WI38 (cell line): ENCODE measurements around the gene CCNB2.
A peak's percentile ranks its signal among the peaks of the same experiment; 100 is the strongest.

ENCODE experiments used
- H3K4me3 ChIP-seq: 2 replicates; pipeline ENCODE4 v1.5.1; 2011; ENCODE audit warnings: low read depth, mild to moderate bottlenecking, control low read depth, low read length
- CTCF ChIP-seq: IDR thresholded peaks from 2 replicates; pipeline ENCODE4 v1.5.1; 2012; ENCODE audit warnings: low read depth, mild to moderate bottlenecking, control low read depth, low read length

The CCNB2 gene

GRCh38 chr15:59094077-59094476, 10.9 kb upstream of the CCNB2 start:
- no peak for TF ChIP-seq CTCF
- no peak overlapping the region for H3K4me3 ChIP-seq

GRCh38 chr15:59096429-59096828, 8.5 kb upstream of the CCNB2 start:
- TF ChIP-seq CTCF: no peak

GRCh38 chr15:59099162-59099685, 5.7 kb upstream of the CCNB2 start:
- TF ChIP-seq CTCF: no peak
- no peak overlapping the region for H3K4me3 ChIP-seq

More at GRCh38 chr15:59096429-59096828, 8.5 kb upstream of the CCNB2 start:
- no peak overlapping the region for H3K4me3 ChIP-seq

- TF ChIP-seq CTCF: no peak
- H3K4me3 ChIP-seq: peak overlapping the region; percentile 92
These were observed 389 bp upstream of the CCNB2 start for GRCh38 chr15:59104602-59104911.

GRCh38 chr15:59105854-59106253, 908 bp downstream of the CCNB2 start:
- no peak for TF ChIP-seq CTCF
- peak overlapping the region; percentile 92 for H3K4me3 ChIP-seq

GRCh38 chr15:59111251-59111650, 6.3 kb downstream of the CCNB2 start:
- no peak for TF ChIP-seq CTCF
- H3K4me3 ChIP-seq: no peak overlapping the region

GRCh38 chr15:59115047-59115446, 10.1 kb downstream of the CCNB2 start:
- no peak for TF ChIP-seq CTCF

More at GRCh38 chr15:59115047-59115446, 10.1 kb downstream of the CCNB2 start:
- no peak overlapping the region for H3K4me3 ChIP-seq
